ENCODE results near the gene MTFMT. TPM values are rescaled to one million over a fixed set of nuclear protein-coding genes. Genes with fewer than 3 reads are reported as not detected.

MTFMT gene
- total RNA-seq, 1 donor from 2014 or later, result 18.8 TPM

DNA sequence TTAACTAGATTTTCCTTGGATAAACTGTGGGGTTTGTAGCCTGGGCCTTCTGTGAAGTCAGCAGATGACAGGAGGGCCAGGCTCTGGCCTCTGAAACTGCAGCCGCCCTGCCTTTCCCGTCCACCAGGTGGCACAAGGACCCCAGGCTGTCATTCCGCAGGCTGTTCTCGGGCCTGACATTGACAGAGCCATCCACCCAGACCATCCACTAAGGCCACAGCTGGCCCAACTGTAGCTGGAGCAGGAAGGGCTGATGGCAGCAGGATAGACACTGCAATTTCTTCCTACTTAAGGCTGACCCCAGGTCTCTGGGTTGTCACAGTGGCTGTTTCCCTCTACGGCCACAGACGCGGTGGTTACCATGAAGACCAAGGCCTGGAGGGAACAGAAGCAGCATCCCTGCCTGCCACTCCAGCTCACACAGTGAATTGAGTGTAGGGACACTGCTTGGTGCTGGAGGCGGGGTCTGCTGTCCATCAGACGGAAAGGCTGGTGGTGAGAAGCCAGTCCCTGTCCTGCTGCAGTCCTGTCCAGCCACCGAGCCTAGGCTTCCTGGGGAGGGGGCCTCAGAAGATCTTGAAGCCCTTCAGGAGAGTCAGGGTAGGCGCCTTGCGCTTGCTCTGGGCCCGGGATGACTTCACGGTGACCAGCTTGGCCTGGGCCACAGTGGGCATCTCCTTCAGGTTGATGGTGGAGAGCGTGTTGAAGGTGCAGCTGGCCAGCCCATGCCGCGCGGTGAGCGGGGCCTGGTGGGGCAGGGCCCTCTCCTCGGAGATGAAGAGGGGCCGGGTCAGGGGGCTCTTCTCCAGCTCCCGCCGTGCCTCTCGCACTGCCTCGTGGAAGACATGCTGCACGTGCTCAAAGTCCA, 25.1 kb upstream of the MTFMT start:
- peak; percentile 91 for TF ChIP-seq CTCF (conservative IDR thresholded peaks at IDR 0.05)
- Mint-ChIP-seq H3K27me3 (ENCODE audit: low read depth) (no peaks in the 10 kb centered on the region), H3K4me1 (peaks cover 37% of the 10 kb centered on the region), H3K36me3 (ENCODE audit: low read depth) (no peaks in the 10 kb centered on the region), H3K4me3 (no peak overlapping the region), H3K9me3 (no peaks in the 10 kb centered on the region), H3K27ac (ENCODE audit: unreplicated experiment) (no peak overlapping the region)
- peak; percentile 85 for DNase-seq (ENCODE audit: low read depth, low spot score)

- DNase-seq (ENCODE audit: low read depth, low spot score), result no peak
- no peaks in the 10 kb centered on the region for H3K9me3 Mint-ChIP-seq
- TF ChIP-seq CTCF (conservative IDR thresholded peaks at IDR 0.05), result no peak
- peaks cover 36% of the 10 kb centered on the region for H3K4me1 Mint-ChIP-seq
- no peaks in the 10 kb centered on the region for H3K36me3 Mint-ChIP-seq (ENCODE audit: low read depth)
- no peak overlapping the region for H3K4me3 Mint-ChIP-seq
- H3K27ac Mint-ChIP-seq (ENCODE audit: unreplicated experiment), result no peak overlapping the region
- H3K27me3 Mint-ChIP-seq (ENCODE audit: low read depth), result no peaks in the 10 kb centered on the region
These were observed 23.5 kb upstream of the MTFMT start for GRCh38 chr15:65052956-65053355.

GRCh38 chr15:65051266-65051665, 21.8 kb upstream of the MTFMT start:
- H3K27ac Mint-ChIP-seq (ENCODE audit: unreplicated experiment), result no peak overlapping the region
- no peaks in the 10 kb centered on the region for H3K27me3 Mint-ChIP-seq (ENCODE audit: low read depth)
- no peak overlapping the region for H3K4me3 Mint-ChIP-seq
- no peaks in the 10 kb centered on the region for H3K9me3 Mint-ChIP-seq
- DNase-seq (ENCODE audit: low read depth, low spot score), result no peak
- peaks cover 27% of the 10 kb centered on the region for H3K4me1 Mint-ChIP-seq
- no peak for TF ChIP-seq CTCF (conservative IDR thresholded peaks at IDR 0.05)
- H3K36me3 Mint-ChIP-seq (ENCODE audit: low read depth), result no peaks in the 10 kb centered on the region

DNA sequence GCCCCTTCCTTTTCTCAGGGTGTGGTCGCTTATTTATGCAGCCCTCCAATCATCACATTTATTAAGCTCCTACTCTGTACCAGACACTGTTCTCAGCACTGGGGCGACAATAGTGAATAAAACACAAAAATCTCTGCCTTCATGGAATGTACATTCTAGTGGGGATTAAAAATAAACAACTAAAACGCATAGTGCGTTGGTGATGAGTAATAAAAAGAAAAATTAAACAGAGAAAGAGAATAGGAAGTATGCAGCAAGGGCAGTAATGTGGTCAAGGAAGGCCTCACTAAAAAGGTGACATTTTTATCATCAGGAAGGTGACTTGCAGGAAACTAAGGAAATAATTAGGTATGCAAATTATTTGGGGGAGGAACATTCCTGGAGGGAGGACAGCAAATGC, 20.8 kb upstream of the MTFMT start:
- Mint-ChIP-seq H3K4me1 (peaks cover 28% of the 10 kb centered on the region), H3K36me3 (ENCODE audit: low read depth) (no peaks in the 10 kb centered on the region), H3K9me3 (no peaks in the 10 kb centered on the region), H3K4me3 (peak overlapping the region; percentile 82), H3K27me3 (ENCODE audit: low read depth) (no peaks in the 10 kb centered on the region), H3K27ac (ENCODE audit: unreplicated experiment) (no peak overlapping the region)
- TF ChIP-seq CTCF (conservative IDR thresholded peaks at IDR 0.05), result no peak
- DNase-seq (ENCODE audit: low read depth, low spot score), result no peak

DNA sequence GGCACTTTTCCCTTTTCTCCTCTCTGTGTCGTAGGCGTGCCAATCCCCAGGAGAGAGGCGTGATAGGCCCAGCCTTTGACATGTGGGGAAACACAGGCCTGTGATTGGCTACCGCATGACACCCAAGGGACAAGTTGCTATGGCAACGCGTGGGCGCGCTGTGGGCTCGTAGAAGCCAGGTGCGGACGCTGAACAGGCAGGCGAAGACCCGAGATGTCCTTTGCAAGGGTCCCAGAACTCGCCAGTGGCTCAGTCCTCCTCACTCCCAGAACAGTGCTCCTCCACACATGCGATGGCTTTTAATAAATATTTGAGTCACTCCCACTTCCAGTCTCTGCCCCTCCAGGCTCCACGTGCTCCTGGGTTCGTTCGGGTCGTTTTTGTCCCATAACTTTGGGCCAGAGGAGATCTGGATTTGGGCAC, 20.0 kb upstream of the MTFMT start:
- peaks cover 34% of the 10 kb centered on the region for H3K4me1 Mint-ChIP-seq
- H3K4me3 Mint-ChIP-seq, result peak overlapping the region; percentile 82
- no peaks in the 10 kb centered on the region for H3K36me3 Mint-ChIP-seq (ENCODE audit: low read depth)
- H3K27ac Mint-ChIP-seq (ENCODE audit: unreplicated experiment), result peak overlapping the region; percentile 57
- no peaks in the 10 kb centered on the region for H3K27me3 Mint-ChIP-seq (ENCODE audit: low read depth)
- H3K9me3 Mint-ChIP-seq, result no peaks in the 10 kb centered on the region
- DNase-seq (ENCODE audit: low read depth, low spot score), result peak; percentile 85
- no peak for TF ChIP-seq CTCF (conservative IDR thresholded peaks at IDR 0.05)
